Stimulated activated naive CD8-positive, alpha-beta T cell treated with anti-CD3 and anti-CD28 coated beads, Interleukin-15, Interleukin-2, amounts not matched to agents 100 ng/mL and 50 ng/mL, for 24 hours (primary cell): Measurements from ENCODE around the gene CGB5.
A peak's percentile ranks its signal among the peaks of the same experiment; 100 is the strongest.
"Not testable (repeated sequence)": the region's sequence is repeated elsewhere in the genome, so short reads cannot be mapped to it uniquely, and the experiment has no call there.

Source experiments
- H3K27ac Mint-ChIP-seq: one replicate; pipeline ENCODE4 v1.8.0; 2021; ENCODE audit warnings: mild to moderate bottlenecking, mixed read lengths
- H3K27me3 Mint-ChIP-seq: one replicate; pipeline ENCODE4 v1.8.0; 2021; ENCODE audit warnings: mixed read lengths
- H3K36me3 Mint-ChIP-seq: one replicate; pipeline ENCODE4 v1.8.0; 2021; ENCODE audit warnings: low read depth, mixed read lengths
- H3K4me1 Mint-ChIP-seq: one replicate; pipeline ENCODE4 v1.8.0; 2021; ENCODE audit warnings: low read depth, mixed read lengths
- H3K4me3 Mint-ChIP-seq: one replicate; pipeline ENCODE4 v1.8.0; 2021; ENCODE audit warnings: mild to moderate bottlenecking, mixed read lengths
- H3K9me3 Mint-ChIP-seq: one replicate; pipeline ENCODE4 v1.8.0; 2021; ENCODE audit warnings: mixed read lengths

Gene CGB5

DNA sequence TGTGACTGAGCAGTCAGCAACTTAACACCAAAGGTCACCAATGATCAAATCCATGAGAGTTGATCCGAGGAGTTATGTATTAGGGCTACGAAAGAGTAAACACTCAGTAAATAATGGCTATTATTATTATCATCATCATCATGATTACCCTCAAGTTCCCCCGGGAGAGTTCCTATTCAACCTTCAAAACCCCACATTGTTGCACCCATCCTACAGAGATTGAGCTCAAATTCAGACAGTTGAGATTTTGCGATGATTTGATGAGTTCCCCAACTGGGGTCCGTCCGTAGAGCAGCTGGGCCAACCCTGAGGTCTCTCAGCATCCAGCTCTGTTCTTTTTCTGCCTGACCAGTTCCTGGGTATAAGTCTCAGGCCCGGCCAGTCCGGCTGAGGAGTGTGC lies 5.5 kb upstream of the CGB5 start:
- not testable (repeated sequence) for H3K27me3 Mint-ChIP-seq, H3K9me3 Mint-ChIP-seq, H3K36me3 Mint-ChIP-seq, H3K4me1 Mint-ChIP-seq, H3K27ac Mint-ChIP-seq, H3K4me3 Mint-ChIP-seq

DNA sequence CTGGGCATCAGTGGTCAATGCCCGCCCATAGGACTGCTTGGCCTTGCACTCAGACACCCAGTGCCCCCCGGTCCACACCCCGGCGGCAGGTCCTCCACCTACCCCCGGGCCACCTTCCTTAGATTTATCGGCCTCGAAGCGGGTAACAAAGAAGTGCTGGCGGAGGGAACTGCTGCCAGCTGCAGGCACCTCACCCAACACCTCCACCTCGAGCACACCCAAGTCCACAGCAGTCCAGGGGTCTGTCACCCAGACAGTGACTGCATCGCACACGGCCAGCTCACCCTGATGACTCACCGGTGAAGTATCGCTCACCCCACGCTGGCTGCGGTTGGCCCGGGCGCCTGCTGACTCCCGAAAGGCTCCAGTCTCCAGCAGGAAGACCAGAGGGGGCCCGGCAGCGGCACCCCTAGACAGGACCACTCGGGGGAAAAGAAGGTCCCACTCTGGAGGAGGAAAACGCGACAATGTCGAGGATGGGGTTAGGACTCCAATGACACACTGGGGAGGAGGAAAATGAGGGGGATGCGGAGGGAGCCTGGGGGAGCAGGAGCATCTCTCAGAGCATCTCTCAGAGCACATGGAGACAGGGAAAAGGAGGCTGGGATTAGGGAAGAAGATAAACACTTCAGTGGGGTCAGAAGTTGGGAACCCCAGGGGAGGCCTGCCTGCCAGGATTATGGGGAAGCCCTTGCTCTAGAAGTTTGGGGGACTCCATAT lies 4.9 kb upstream of the CGB5 start:
- H3K4me1 Mint-ChIP-seq, H3K4me3 Mint-ChIP-seq, H3K36me3 Mint-ChIP-seq, H3K27me3 Mint-ChIP-seq, H3K27ac Mint-ChIP-seq, H3K9me3 Mint-ChIP-seq: not testable (repeated sequence)

DNA sequence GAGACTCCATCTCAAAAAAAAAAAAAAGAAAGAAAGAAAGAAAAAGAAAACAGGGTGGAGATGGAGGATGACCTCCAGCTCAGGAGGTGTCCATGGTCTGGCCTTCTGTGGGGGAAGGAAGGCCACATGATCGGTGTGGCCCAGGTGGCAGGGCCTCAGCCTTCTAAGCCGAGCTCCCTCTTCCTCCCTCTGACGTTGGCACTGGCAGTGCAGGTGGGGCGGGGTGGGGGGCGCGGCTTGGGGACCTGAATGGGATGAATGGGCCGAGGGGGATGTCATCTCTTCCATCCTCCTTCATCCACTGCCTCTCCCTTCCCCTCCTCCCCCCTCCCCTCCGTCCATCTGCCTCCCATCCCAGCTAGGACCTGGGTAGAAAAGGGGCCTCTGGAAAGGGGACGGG lies 3.9 kb upstream of the CGB5 start:
- not testable (repeated sequence) for H3K27me3 Mint-ChIP-seq

DNA sequence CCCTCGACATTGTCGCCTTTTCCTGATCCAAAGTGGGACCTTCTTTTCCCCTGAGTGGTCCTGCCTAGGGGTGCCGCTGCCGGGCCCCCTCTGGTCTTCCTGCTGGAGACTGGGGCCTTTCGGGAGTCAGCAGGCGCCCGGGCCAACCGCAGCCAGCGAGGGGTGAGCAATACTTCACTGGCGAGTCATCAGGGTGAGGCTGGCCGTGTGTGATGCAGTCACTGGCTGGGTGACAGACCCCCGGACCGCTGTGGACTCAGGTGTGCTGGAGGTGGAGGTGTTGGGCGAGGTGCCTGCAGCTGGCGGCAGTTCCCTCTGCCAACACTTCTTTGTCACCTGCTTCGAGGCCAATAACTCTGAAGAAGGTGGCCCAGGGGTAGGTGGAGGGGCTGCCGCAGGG lies 1.5 kb upstream of the CGB5 start:
- no peaks in the 10 kb centered on the region for H3K9me3 Mint-ChIP-seq

More for the DNA sequence above, 3.9 kb upstream of the CGB5 start:
- H3K27ac Mint-ChIP-seq, H3K4me1 Mint-ChIP-seq, H3K9me3 Mint-ChIP-seq, H3K36me3 Mint-ChIP-seq, H3K4me3 Mint-ChIP-seq: not testable (repeated sequence)

DNA sequence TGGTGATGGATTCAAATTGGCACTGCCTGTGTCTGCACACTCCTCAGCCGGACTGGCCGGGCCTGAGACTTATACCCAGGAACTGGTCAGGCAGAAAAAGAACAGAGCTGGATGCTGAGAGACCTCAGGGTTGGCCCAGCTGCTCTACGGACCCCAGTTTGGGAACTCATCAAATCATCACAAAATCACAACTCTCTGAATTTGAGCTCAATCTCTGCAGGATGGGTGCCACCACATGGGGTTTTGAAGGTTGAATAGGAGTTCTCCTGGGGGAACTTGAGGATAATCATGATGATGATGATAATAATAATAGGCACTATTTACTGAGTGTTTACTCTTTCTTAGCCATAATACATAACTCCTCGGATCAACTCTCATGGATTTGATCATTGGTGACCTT lies 982 bp upstream of the CGB5 start:
- H3K27me3 Mint-ChIP-seq, H3K4me1 Mint-ChIP-seq, H3K4me3 Mint-ChIP-seq, H3K27ac Mint-ChIP-seq, H3K36me3 Mint-ChIP-seq, H3K9me3 Mint-ChIP-seq: not testable (repeated sequence)

More for the DNA sequence above, 1.5 kb upstream of the CGB5 start:
- no peaks in the 10 kb centered on the region for H3K27me3 Mint-ChIP-seq
- H3K36me3 Mint-ChIP-seq: no peaks in the 10 kb centered on the region
- H3K4me1 Mint-ChIP-seq: no peaks in the 10 kb centered on the region
- H3K4me3 Mint-ChIP-seq: no peak overlapping the region
- H3K27ac Mint-ChIP-seq: no peak overlapping the region

DNA sequence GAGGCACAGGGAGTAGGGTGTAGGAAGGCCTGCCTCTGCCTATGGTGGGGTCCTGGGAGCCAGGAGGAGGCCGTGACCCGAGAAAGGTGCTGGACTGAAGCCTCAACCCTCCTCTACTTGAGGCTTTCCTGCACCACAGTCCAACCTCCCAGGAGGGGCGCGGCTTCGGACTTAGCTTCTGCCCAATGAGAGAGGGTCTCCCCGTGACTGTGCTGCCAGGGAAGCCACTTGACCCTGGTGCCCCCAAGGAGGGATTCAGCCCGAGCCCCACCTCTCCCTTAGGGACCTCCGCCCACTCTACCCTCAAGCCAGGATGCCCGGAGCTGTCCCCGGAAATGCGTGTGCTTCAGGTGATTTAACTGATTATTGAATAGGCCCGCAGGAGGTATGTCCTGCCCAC lies 5.4 kb downstream of the CGB5 start, which contains the start of gene CGB8:
CGB8 (minus strand) TSS at position 101 of the 400 bp plus-strand sequence. CDS start 372 bp downstream, outside the sequence.
- not testable (repeated sequence) for H3K4me3 Mint-ChIP-seq, H3K27me3 Mint-ChIP-seq, H3K27ac Mint-ChIP-seq, H3K36me3 Mint-ChIP-seq, H3K9me3 Mint-ChIP-seq, H3K4me1 Mint-ChIP-seq

DNA sequence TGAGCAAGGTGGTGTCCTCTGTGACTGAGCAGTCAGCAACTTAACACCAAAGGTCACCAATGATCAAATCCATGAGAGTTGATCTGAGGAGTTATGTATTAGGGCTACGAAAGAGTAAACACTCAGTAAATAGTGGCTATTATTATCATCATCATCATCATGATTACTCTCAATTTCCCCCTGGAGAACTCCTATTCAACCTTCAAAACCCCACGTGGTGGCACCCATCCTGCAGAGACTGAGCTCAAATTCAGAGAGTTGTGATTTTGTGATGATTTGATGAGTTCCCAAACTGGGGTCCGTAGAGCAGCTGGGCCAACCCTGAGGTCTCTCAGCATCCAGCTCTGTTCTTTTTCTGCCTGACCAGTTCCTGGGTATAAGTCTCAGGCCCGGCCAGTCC lies 6.2 kb downstream of the CGB5 start:
- not testable (repeated sequence) for H3K27ac Mint-ChIP-seq, H3K9me3 Mint-ChIP-seq, H3K27me3 Mint-ChIP-seq, H3K4me1 Mint-ChIP-seq, H3K36me3 Mint-ChIP-seq, H3K4me3 Mint-ChIP-seq

DNA sequence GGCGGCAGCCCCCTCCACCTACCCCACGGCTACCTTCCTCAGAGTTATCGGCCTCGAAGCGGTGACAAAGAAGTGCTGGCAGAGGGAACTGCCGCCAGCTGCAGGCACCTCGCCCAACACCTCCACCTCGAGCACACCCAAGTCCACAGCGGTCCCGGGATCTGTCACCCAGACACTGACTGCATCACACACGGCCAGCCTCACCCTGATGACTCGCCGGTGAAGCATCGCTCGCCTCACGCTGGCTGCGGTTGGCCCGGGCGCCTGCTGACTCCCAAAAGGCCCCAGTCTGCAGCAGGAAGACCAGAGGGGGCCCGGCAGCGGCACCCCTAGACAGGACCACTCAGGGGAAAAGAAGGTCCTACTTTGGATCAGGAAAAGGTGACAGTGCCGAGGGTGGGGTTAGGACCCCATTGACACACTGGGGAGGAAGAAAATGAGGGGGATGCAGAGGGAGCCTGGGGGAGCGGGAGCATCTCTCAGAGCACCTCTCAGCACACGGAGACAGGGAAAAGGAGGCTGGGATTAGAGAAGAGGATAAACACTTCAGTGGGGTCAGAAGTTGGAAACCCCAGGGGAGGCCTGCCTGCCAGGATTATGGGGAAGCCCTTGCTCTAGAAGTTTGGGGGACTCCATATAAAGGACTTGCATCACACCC lies 6.9 kb downstream of the CGB5 start:
- H3K4me3 Mint-ChIP-seq, H3K4me1 Mint-ChIP-seq, H3K27ac Mint-ChIP-seq, H3K9me3 Mint-ChIP-seq, H3K27me3 Mint-ChIP-seq, H3K36me3 Mint-ChIP-seq: not testable (repeated sequence)

DNA sequence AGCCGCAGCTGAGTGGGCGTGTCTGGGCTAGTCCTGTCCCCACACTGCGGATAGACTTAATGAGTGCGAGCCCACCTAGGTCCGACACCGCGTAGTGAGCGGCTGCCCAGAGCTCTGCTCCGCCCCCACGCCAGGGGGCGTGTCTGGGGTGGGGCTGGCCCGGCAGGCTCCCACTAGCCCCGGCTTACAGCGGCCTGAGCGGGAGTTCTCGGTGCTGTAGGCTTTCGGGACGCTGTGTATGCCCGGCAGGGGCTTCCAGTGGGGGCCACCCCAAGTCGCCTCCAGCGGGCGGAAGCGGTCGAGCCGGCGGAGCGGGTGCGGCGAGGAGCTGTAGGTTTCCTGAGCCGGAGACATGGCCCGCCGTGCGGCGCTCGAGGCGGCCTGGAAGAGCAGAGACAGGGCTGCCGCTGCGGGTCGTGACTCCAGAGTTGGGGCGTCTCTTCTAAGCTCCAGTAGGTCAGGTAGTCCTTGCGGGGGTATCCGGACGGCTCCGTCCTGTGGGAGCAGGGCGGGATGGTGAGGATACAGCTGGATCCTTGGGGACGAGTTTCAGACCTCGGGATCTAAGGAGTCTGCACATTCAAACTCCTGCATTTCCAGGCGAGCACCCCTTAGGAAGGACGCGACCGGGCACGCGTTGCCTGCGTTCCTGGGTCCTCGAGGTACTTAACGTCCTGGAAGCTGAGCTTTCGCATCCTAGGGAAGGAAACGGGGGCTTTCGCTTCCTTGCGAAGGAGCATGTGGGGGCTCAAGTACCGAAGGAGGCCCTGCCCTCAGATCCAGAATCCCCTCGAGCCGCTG lies 12.7 kb downstream of the CGB5 start:
- Mint-ChIP-seq H3K27me3 (peaks cover 41% of the 10 kb centered on the region), H3K27ac (no peak overlapping the region), H3K36me3 (no peaks in the 10 kb centered on the region), H3K9me3 (no peaks in the 10 kb centered on the region), H3K4me3 (peak overlapping the region; percentile 74), H3K4me1 (peaks cover 20% of the 10 kb centered on the region)

DNA sequence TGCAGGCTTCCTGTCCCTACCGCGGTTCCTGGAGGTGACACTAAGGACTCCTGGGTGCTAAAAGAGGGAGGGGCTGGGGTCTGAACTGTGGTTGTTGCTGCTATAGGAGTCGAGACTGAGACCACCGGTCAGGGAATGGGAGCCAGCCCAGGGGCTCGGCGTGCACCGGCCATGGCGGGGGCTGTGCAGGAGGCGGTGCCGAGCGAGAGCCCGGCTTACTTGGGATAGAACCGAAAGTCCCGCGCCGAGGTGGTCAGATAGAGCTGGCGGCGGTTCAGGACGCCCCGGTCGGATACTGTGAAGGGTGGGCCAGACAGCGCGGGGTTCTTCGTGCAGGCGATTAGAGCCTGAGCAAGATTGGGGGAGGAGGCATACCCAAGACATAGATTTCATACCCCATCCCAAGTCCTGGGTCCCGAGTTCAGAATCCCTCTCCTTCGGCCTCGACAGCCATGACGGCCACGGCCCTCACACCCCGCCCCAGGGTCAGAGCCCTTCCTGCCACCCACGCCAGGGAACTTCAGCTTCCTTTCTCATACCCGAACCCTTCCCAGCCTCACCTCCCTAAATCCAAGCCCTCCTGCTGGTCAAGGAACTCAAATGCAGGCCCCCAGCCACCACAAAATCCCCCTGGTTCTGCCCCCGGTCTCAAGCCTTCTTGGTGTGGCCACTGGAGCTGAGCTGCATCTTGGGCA lies 13.4 kb downstream of the CGB5 start:
- not testable (repeated sequence) for H3K36me3 Mint-ChIP-seq, H3K27ac Mint-ChIP-seq, H3K9me3 Mint-ChIP-seq
- H3K4me1 Mint-ChIP-seq: peaks cover 20% of the 10 kb centered on the region
- H3K4me3 Mint-ChIP-seq: peak overlapping the region; percentile 74
- peaks cover 41% of the 10 kb centered on the region for H3K27me3 Mint-ChIP-seq

DNA sequence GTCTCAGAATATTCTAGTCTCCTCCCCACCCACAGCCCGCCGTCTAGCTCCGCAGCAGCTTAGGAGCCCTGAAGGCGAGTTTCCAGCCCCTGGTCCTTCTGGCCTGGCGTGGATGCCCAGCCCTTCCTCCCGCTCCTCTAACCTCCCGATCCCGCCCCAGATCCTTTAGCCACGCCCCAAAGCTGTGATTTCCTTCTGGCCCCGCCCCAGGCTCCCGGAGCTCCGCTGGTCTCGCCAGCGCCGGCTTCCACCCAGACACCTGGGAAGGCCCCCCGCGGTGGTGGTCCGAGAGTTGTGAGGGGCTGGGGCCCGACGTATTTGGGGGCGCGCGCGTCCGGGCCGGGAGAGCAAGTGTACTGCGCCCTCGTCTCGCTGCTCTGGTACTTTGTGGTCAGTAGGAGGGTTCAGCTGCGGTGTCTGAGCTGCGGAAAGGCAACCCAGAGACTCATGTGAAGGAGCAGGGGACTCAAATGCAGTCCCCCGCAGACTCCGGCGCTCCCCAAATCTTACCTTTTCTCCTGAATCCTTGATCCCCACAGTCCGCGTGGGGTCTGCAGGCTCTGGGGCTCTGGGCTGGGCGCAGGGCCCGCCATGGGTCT lies 14.1 kb downstream of the CGB5 start, which contains the start of gene CGB7:
CGB7 (minus strand) TSS at position 114 of the 599 bp plus-strand sequence. CDS start 2,374 bp downstream, outside the sequence.
- H3K36me3 Mint-ChIP-seq: no peaks in the 10 kb centered on the region
- H3K4me3 Mint-ChIP-seq: peak within 1 kb of the TSS; percentile 74
- no peaks in the 10 kb centered on the region for H3K9me3 Mint-ChIP-seq
- peaks cover 41% of the 10 kb centered on the region for H3K27me3 Mint-ChIP-seq
- no peak within 1 kb of the TSS for H3K27ac Mint-ChIP-seq
- H3K4me1 Mint-ChIP-seq: peaks cover 20% of the 10 kb centered on the region

DNA sequence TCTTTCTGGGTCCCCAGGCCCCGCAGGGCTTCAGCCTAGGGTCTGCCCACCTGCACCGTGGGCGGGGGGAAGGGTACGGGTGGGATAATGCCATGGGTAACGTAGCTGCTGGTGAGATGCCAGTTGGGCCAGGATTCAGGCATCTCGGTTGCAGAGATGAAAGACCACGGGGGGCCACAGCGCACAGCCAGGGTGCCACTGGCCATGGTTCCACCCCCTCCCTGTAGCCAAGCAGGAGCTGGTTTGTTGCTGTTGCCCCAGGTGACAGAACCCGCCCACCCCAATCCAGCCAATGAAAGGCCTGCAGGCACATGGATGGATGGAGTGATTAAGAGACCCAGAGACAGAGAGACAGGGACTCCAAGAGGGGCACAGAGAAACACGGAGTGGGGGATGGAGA lies 14.9 kb downstream of the CGB5 start:
- Mint-ChIP-seq H3K4me3 (no peak overlapping the region), H3K27me3 (peaks cover 49% of the 10 kb centered on the region)

DNA sequence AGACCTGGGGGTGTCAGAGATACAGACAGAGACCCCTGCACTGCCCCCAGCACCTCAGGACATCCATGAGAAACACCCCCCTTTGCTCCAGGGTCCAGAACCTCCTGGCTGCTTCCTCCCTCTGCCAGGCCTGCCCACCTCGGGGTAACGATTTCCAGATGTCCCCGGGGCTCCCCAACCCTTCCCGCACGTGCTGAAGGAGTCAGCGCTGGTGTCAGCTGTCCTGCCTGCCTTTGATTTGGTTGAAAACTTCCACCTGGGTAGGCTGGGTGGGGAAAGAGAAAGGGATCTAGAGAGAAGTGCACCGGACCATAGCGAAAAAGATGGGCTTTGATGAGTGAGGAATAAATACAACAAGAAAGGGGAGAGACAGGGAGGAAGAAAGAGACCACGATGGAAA lies 15.4 kb downstream of the CGB5 start:
- H3K4me3 Mint-ChIP-seq: no peak overlapping the region
- no peaks in the 10 kb centered on the region for H3K36me3 Mint-ChIP-seq
- H3K27me3 Mint-ChIP-seq: peaks cover 45% of the 10 kb centered on the region
- H3K4me1 Mint-ChIP-seq: peaks cover 20% of the 10 kb centered on the region
- no peaks in the 10 kb centered on the region for H3K9me3 Mint-ChIP-seq
- H3K27ac Mint-ChIP-seq: no peak overlapping the region

More for the DNA sequence above, 14.9 kb downstream of the CGB5 start:
- no peaks in the 10 kb centered on the region for H3K9me3 Mint-ChIP-seq
- H3K27ac Mint-ChIP-seq: no peak overlapping the region
- no peaks in the 10 kb centered on the region for H3K36me3 Mint-ChIP-seq
- H3K4me1 Mint-ChIP-seq: peaks cover 20% of the 10 kb centered on the region

DNA sequence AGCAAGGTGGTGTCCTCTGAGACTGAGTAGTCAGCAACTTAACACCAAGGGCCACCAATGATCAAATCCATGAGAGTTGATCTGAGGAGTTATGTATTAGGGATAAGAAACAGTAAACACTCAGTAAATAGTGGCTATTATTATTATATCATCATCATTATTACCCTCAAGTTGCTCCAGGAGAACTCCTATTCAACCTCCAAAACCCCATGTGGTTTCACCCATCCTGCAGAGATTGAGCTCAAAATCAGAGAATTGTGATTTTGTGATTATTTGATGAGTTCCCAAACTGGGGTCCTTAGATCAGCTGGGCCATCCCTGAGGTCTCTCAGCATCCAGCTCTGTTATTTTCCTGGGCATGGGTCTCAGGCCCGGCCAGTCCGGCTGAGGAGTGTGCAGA lies 17.4 kb downstream of the CGB5 start:
- Mint-ChIP-seq H3K4me3 (no peak overlapping the region), H3K27me3 (peaks cover 52% of the 10 kb centered on the region), H3K9me3 (no peaks in the 10 kb centered on the region), H3K27ac (no peak overlapping the region), H3K4me1 (peaks cover 20% of the 10 kb centered on the region), H3K36me3 (no peaks in the 10 kb centered on the region)
